ENCODE data around the gene RERE.

RERE gene

GRCh38 chr1:8733484-8733883 is 84.0 kb downstream of the RERE start:
- Histone ChIP-seq H3K36me3 (ENCODE audit: control insufficient read depth in 1 of 2, insufficient read depth in 2 of 2, low read length in 2 of 2) (no peaks in the 10 kb centered on the region), H4K8ac (ENCODE audit: low read depth, low read length) (no peak overlapping the region), H4K12ac (ENCODE audit: low read depth, low read length) (no peak overlapping the region), H3K4me3 (ENCODE audit: low read depth, low read length) (no peak overlapping the region), H2BK120ac (ENCODE audit: insufficient read depth, low read length, poor library complexity) (no peak overlapping the region), H3K79me1 (ENCODE audit: low read length) (no peaks in the 10 kb centered on the region), H3K9ac (ENCODE audit: low read length) (no peak overlapping the region), H3K23ac (ENCODE audit: low read length) (no peak overlapping the region), H3K27ac (ENCODE audit: low read depth, low read length) (no peak overlapping the region), H2AK5ac (ENCODE audit: low read length) (no peak overlapping the region), H3K27me3 (ENCODE audit: insufficient read depth, low read length) (no peaks in the 10 kb centered on the region), H2BK12ac (ENCODE audit: low read length) (no peak overlapping the region), H3K18ac (ENCODE audit: low read length) (no peak overlapping the region), H4K91ac (ENCODE audit: low read depth, low read length) (no peak overlapping the region), H2BK5ac (ENCODE audit: low read depth, low read length, poor library complexity) (no peak overlapping the region), H3K4me1 (ENCODE audit: control insufficient read depth in 1 of 2, insufficient read depth in 2 of 2, low read length in 2 of 2) (peaks cover 0 to 2% of the 10 kb centered on the region in 2 experiments), H2AFZ (ENCODE audit: insufficient read depth, low read length, poor library complexity) (no peak overlapping the region), H3K14ac (ENCODE audit: low read length) (no peak overlapping the region), H3K79me2 (ENCODE audit: control insufficient read depth, insufficient read depth, low read length, poor library complexity) (no peaks in the 10 kb centered on the region), H3K4me2 (ENCODE audit: low read length) (no peak overlapping the region), H3K9me3 (ENCODE audit: insufficient read depth, low read depth, low read length) (peaks cover 1% of the 10 kb centered on the region), H3K4ac (ENCODE audit: low read depth, low read length) (no peak overlapping the region)
- no CpG with 5 or more reads among the region's 2 CpGs for WGBS (ENCODE audit: extremely low coverage, insufficient coverage, insufficient read length)
- DNase-seq = no peak

GRCh38 chr1:8731162-8731561 is 86.3 kb downstream of the RERE start:
- Histone ChIP-seq H2AK5ac (ENCODE audit: low read length) (no peak overlapping the region), H3K4ac (ENCODE audit: low read depth, low read length) (no peak overlapping the region), H3K27ac (ENCODE audit: low read depth, low read length) (no peak overlapping the region), H3K9ac (ENCODE audit: low read length) (no peak overlapping the region), H3K36me3 (ENCODE audit: control insufficient read depth in 1 of 2, insufficient read depth in 2 of 2, low read length in 2 of 2) (no peaks in the 10 kb centered on the region), H4K8ac (ENCODE audit: low read depth, low read length) (no peak overlapping the region), H3K79me2 (ENCODE audit: control insufficient read depth, insufficient read depth, low read length, poor library complexity) (no peaks in the 10 kb centered on the region), H2BK120ac (ENCODE audit: insufficient read depth, low read length, poor library complexity) (no peak overlapping the region), H3K4me2 (ENCODE audit: low read length) (no peak overlapping the region), H3K79me1 (ENCODE audit: low read length) (no peaks in the 10 kb centered on the region), H2BK5ac (ENCODE audit: low read depth, low read length, poor library complexity) (no peak overlapping the region), H2AFZ (ENCODE audit: insufficient read depth, low read length, poor library complexity) (no peak overlapping the region), H3K14ac (ENCODE audit: low read length) (no peak overlapping the region), H4K91ac (ENCODE audit: low read depth, low read length) (no peak overlapping the region), H3K4me3 (ENCODE audit: low read depth, low read length) (no peak overlapping the region), H4K12ac (ENCODE audit: low read depth, low read length) (no peak overlapping the region), H3K4me1 (ENCODE audit: control insufficient read depth in 1 of 2, insufficient read depth in 2 of 2, low read length in 2 of 2) (no peaks in the 10 kb centered on the region), H2BK12ac (ENCODE audit: low read length) (no peak overlapping the region), H3K9me3 (ENCODE audit: insufficient read depth, low read depth, low read length) (no peaks in the 10 kb centered on the region), H3K23ac (ENCODE audit: low read length) (no peak overlapping the region), H3K18ac (ENCODE audit: low read length) (no peak overlapping the region), H3K27me3 (ENCODE audit: insufficient read depth, low read length) (no peaks in the 10 kb centered on the region)
- no CpG with 5 or more reads among the region's 4 CpGs for WGBS (ENCODE audit: extremely low coverage, insufficient coverage, insufficient read length)
- no peak for DNase-seq

GRCh38 chr1:8728464-8728863 is 89.0 kb downstream of the RERE start:
- H2BK120ac ChIP-seq (ENCODE audit: insufficient read depth, low read length, poor library complexity) = no peak overlapping the region
- H3K23ac ChIP-seq (ENCODE audit: low read length) = no peak overlapping the region
- no peaks in the 10 kb centered on the region for H3K36me3 ChIP-seq (ENCODE audit: control insufficient read depth in 1 of 2, insufficient read depth in 2 of 2, low read length in 2 of 2)
- H3K79me2 ChIP-seq (ENCODE audit: control insufficient read depth, insufficient read depth, low read length, poor library complexity) = no peaks in the 10 kb centered on the region
- H3K27me3 ChIP-seq (ENCODE audit: insufficient read depth, low read length) = no peaks in the 10 kb centered on the region
- whole genome bisulfite sequencing (ENCODE audit: extremely low coverage, insufficient coverage, insufficient read length) = no CpG with 5 or more reads among the region's 3 CpGs
- no peak overlapping the region for H3K9ac ChIP-seq (ENCODE audit: low read length)
- no peak overlapping the region for H2BK12ac ChIP-seq (ENCODE audit: low read length)
- DNase-seq = no peak
- H3K27ac ChIP-seq (ENCODE audit: low read depth, low read length) = no peak overlapping the region
- no peaks in the 10 kb centered on the region for H3K9me3 ChIP-seq (ENCODE audit: insufficient read depth, low read depth, low read length)
- H4K8ac ChIP-seq (ENCODE audit: low read depth, low read length) = no peak overlapping the region
- no peak overlapping the region for H2BK5ac ChIP-seq (ENCODE audit: low read depth, low read length, poor library complexity)
- no peak overlapping the region for H2AFZ ChIP-seq (ENCODE audit: insufficient read depth, low read length, poor library complexity)
- no peaks in the 10 kb centered on the region for H3K4me1 ChIP-seq (ENCODE audit: control insufficient read depth in 1 of 2, insufficient read depth in 2 of 2, low read length in 2 of 2)
- H3K14ac ChIP-seq (ENCODE audit: low read length) = no peak overlapping the region
- no peaks in the 10 kb centered on the region for H3K79me1 ChIP-seq (ENCODE audit: low read length)
- H2AK5ac ChIP-seq (ENCODE audit: low read length) = no peak overlapping the region
- H3K4ac ChIP-seq (ENCODE audit: low read depth, low read length) = no peak overlapping the region
- no peak overlapping the region for H3K4me2 ChIP-seq (ENCODE audit: low read length)
- no peak overlapping the region for H4K12ac ChIP-seq (ENCODE audit: low read depth, low read length)
- H4K91ac ChIP-seq (ENCODE audit: low read depth, low read length) = no peak overlapping the region
- no peak overlapping the region for H3K18ac ChIP-seq (ENCODE audit: low read length)
- no peak overlapping the region for H3K4me3 ChIP-seq (ENCODE audit: low read depth, low read length)

- Histone ChIP-seq H3K4ac (ENCODE audit: low read depth, low read length) (no peak overlapping the region), H2BK120ac (ENCODE audit: insufficient read depth, low read length, poor library complexity) (no peak overlapping the region), H2BK12ac (ENCODE audit: low read length) (no peak overlapping the region), H3K79me2 (ENCODE audit: control insufficient read depth, insufficient read depth, low read length, poor library complexity) (no peaks in the 10 kb centered on the region), H3K14ac (ENCODE audit: low read length) (no peak overlapping the region), H3K4me3 (ENCODE audit: low read depth, low read length) (no peak overlapping the region), H3K9me3 (ENCODE audit: insufficient read depth, low read depth, low read length) (no peaks in the 10 kb centered on the region), H3K9ac (ENCODE audit: low read length) (no peak overlapping the region), H3K4me1 (ENCODE audit: control insufficient read depth in 1 of 2, insufficient read depth in 2 of 2, low read length in 2 of 2) (no peaks in the 10 kb centered on the region), H2AK5ac (ENCODE audit: low read length) (no peak overlapping the region), H2BK5ac (ENCODE audit: low read depth, low read length, poor library complexity) (no peak overlapping the region), H3K27me3 (ENCODE audit: insufficient read depth, low read length) (no peaks in the 10 kb centered on the region), H2AFZ (ENCODE audit: insufficient read depth, low read length, poor library complexity) (no peak overlapping the region), H3K27ac (ENCODE audit: low read depth, low read length) (no peak overlapping the region), H3K18ac (ENCODE audit: low read length) (no peak overlapping the region), H4K8ac (ENCODE audit: low read depth, low read length) (no peak overlapping the region), H4K91ac (ENCODE audit: low read depth, low read length) (no peak overlapping the region), H3K79me1 (ENCODE audit: low read length) (no peaks in the 10 kb centered on the region), H3K4me2 (ENCODE audit: low read length) (no peak overlapping the region), H3K36me3 (ENCODE audit: control insufficient read depth in 1 of 2, insufficient read depth in 2 of 2, low read length in 2 of 2) (no peaks in the 10 kb centered on the region), H4K12ac (ENCODE audit: low read depth, low read length) (no peak overlapping the region), H3K23ac (ENCODE audit: low read length) (no peak overlapping the region)
- DNase-seq = no peak
- no CpG with 5 or more reads among the region's 4 CpGs for WGBS (ENCODE audit: extremely low coverage, insufficient coverage, insufficient read length)
Measured at GRCh38 chr1:8727809-8728213, 89.6 kb downstream of the RERE start.
